Activated T-cell treated with anti-CD3 and anti-CD28 coated beads for 1 hour (primary cell): ENCODE data around the gene WDFY4.

ENCODE experiments used
- DNase-seq: peaks from one replicate; pipeline ENCODE4 v3.0.0-alpha.2; 2020; ENCODE audit warnings: low read depth

The WDFY4 gene

GRCh38 chr10:48990226-48990625 lies 305.6 kb downstream of the WDFY4 start:
- no peak for DNase-seq

GRCh38 chr10:48993627-48994026 lies 309.0 kb downstream of the WDFY4 start:
- no peak for DNase-seq

- DNase-seq = no peak
Observed at GRCh38 chr10:48996329-48996728, 311.7 kb downstream of the WDFY4 start.

- DNase-seq = no peak
Observed at GRCh38 chr10:48999346-48999745, 314.7 kb downstream of the WDFY4 start.

GRCh38 chr10:49000437-49001398 lies 316.0 kb downstream of the WDFY4 start:
- DNase-seq = no peak

GRCh38 chr10:49001402-49001801 lies 316.7 kb downstream of the WDFY4 start:
- no peak for DNase-seq

- no peak for DNase-seq
Observed at GRCh38 chr10:49001870-49002672, 317.4 kb downstream of the WDFY4 start.

- no peak for DNase-seq
Observed at GRCh38 chr10:49005270-49005669, 320.6 kb downstream of the WDFY4 start.

GRCh38 chr10:49007129-49007528 lies 322.5 kb downstream of the WDFY4 start:
- DNase-seq = no peak

- no peak for DNase-seq
Observed at GRCh38 chr10:49008091-49008490, 323.4 kb downstream of the WDFY4 start.

- no peak for DNase-seq
Observed at GRCh38 chr10:49008505-49009198, 324.0 kb downstream of the WDFY4 start.

- no peak for DNase-seq
Observed at GRCh38 chr10:49009199-49009979, 324.7 kb downstream of the WDFY4 start.

- DNase-seq = no peak
Observed at GRCh38 chr10:49010295-49010694, 325.6 kb downstream of the WDFY4 start.

GRCh38 chr10:49010865-49011264 lies 326.2 kb downstream of the WDFY4 start:
- DNase-seq = no peak

GRCh38 chr10:49011756-49012155 lies 327.1 kb downstream of the WDFY4 start:
- no peak for DNase-seq

GRCh38 chr10:49012603-49013002 lies 327.9 kb downstream of the WDFY4 start:
- DNase-seq = no peak

GRCh38 chr10:49015700-49016099 lies 331.0 kb downstream of the WDFY4 start:
- no peak for DNase-seq

GRCh38 chr10:49021685-49022084 lies 337.0 kb downstream of the WDFY4 start:
- DNase-seq = no peak

GRCh38 chr10:49023071-49023470 lies 338.4 kb downstream of the WDFY4 start:
- no peak for DNase-seq

- DNase-seq = no peak
Observed at GRCh38 chr10:49023752-49024151, 339.1 kb downstream of the WDFY4 start.

- DNase-seq = no peak
Observed at GRCh38 chr10:49024484-49024883, 339.8 kb downstream of the WDFY4 start.
